Ectodermal cell (in vitro differentiated cells): ENCODE results near the gene WBP2.

Source experiments
- H3K27ac ChIP-seq: 2 replicates; pipeline ENCODE4 v1.7.0; 2013; ENCODE audit warnings: mild to moderate bottlenecking, low read depth, low read length; ENCODE audit not compliant: insufficient read depth, poor library complexity, severe bottlenecking
- H3K27me3 ChIP-seq: 2 replicates; pipeline ENCODE4 v1.7.0; 2013; ENCODE audit warnings: mild to moderate bottlenecking, low read length; ENCODE audit not compliant: insufficient read depth, control insufficient read depth, poor library complexity, severe bottlenecking
- H3K36me3 ChIP-seq: one replicate; pipeline ENCODE4 v1.7.0; 2013; ENCODE audit warnings: low read length; ENCODE audit not compliant: control insufficient read depth, insufficient read depth
- H3K4me1 ChIP-seq: one replicate; pipeline ENCODE4 v1.7.0; 2013; ENCODE audit warnings: low read length; ENCODE audit not compliant: control insufficient read depth, insufficient read depth
- H3K4me3 ChIP-seq: 2 replicates; pipeline ENCODE4 v1.7.0; 2013; ENCODE audit warnings: low read depth, low read length, control low read depth; ENCODE audit not compliant: insufficient read depth
- H3K9me3 ChIP-seq: 2 replicates; pipeline ENCODE4 v1.7.0; 2013; ENCODE audit warnings: mild to moderate bottlenecking, low read length, moderate library complexity; ENCODE audit not compliant: control insufficient read depth
- WGBS, 2 experiments: methylation state at CpG; one replicate each; pipeline ENCODE4 v1.1.7; 2013; ENCODE audit warnings: missing lambda C conversion rate in 2 of 2; 5-methylcytosine and 5-hydroxymethylcytosine counted together

Gene WBP2

DNA sequence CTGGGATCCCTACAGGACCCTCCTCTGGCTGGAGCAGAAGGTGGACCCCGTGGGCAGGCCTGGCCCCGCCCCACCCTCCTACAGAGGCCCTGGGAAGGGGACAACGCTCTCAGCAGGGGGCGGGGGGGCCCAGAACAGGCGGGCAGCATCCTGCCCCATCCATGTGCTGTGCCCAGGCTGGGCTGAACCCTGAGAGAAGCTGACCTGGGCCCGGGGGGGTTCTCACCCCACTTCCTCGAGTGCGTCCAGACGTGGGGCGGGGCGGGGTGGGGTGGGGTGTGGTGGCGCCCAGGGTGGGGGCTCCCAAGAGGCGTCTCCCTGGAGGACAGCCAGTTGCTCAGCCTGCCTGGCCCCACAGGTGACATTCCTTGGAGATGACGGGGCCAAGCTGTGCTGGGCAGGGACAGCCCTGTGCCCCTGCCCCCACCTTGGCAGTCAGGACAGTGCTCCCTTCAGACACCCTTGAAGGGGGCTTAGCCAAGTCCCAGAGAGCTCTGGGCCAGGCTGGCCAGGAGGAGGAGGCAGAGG is 10.5 kb downstream of the WBP2 start:
- WGBS, 2 experiments: 78 to 81% methylated on average over 14 of the region's 14 CpGs
- Histone ChIP-seq H3K4me3 (no peak overlapping the region), H3K27me3 (no peaks in the 10 kb centered on the region), H3K36me3 (peaks cover 9% of the 10 kb centered on the region), H3K4me1 (peaks cover 4% of the 10 kb centered on the region), H3K9me3 (no peaks in the 10 kb centered on the region), H3K27ac (no peak overlapping the region)

DNA sequence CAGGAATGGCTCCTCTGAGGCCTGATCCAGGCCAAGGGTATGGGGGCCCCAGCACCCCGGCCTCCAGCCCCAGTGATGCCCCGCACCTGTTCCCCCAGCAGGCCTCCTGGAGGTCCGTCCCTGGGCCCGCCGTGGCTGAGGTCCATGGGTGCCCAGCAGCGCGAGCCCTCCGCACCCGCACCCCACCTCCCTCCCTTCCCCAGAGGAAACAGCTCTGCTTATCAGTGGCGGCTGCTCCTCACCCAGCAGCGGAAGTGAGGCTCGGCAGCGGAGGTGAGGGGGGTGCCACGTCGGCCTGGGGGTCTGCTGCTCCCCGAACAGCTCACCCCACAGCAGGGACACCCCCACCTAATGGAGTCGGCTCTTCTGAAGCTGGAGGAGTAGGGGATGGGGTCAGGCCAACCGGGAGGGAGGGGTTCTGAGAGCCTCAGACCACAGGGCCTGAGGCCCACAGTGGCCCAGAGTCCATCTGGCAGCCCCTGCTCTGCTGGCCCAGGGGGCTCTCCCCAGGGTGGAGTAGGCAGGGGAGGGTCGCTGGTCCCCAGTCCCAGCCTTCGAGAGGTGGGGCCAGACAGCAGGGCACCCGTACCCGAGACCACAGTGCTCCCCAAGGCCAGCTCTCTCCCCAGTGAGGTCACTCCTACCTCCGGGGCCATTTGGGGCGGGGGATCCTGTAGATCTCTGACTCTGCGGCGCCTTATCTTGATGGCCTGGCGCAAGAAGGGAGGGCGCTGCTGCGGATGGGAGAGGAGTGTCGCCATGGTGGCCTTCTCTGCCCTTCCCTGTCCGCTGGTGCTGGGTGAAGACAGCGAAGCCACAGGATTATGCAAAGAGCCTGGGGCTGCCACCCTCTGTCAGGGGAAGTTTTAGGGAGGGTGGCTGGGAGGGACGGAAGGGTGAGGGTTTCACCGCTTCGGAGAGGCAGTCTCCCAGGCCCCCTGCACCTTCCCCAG is 11.3 kb downstream of the WBP2 start, which contains the start of gene UNC13D:
TSS of gene UNC13D (minus strand) at position 828 of the 953 bp plus-strand sequence. CDS start at position 761, 67 bp downstream.
- H3K36me3 ChIP-seq: peaks cover 9% of the 10 kb centered on the region
- H3K9me3 ChIP-seq: no peaks in the 10 kb centered on the region
- H3K4me3 ChIP-seq: no peak within 1 kb of the TSS
- H3K4me1 ChIP-seq: peaks cover 4% of the 10 kb centered on the region
- WGBS, 2 experiments: 91 to 93% methylated on average over 35 of the region's 35 CpGs
- H3K27ac ChIP-seq: no peak within 1 kb of the TSS
- H3K27me3 ChIP-seq: no peaks in the 10 kb centered on the region

DNA sequence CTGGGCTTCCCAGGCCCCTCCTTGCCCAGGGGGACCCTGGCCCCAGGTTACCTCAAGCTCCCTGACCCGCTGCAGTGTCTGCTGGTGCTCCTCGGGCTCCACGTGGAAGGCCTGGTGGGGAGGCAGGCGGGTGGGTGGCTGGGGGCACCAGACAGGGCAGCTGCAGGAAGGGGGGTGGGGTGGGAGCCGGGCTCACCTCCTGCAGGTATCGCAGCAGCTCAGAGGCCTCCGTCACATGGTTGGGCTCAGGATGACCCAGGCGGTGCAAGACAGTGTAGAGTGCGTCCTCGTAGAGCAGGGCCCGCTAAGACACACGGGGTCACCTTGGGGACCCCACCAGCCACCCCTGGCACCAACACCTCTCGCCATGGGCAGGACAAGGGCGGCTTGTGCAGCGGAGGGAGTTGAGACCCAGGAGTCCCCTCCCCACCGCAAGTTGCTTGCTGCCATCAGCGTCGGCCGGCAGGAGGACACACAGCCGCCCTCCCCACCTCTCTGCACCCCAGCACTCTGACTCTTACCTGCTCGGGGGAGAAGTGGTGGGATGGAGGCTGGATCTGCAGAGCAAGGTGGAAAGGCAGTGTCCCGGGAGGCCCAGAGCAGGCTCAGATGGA is 12.1 kb downstream of the WBP2 start:
- H3K27me3 ChIP-seq: no peaks in the 10 kb centered on the region
- WGBS, 2 experiments: 90 to 91% methylated on average over 22 of the region's 22 CpGs
- peaks cover 9% of the 10 kb centered on the region for H3K36me3 ChIP-seq
- no peaks in the 10 kb centered on the region for H3K9me3 ChIP-seq
- peaks cover 4% of the 10 kb centered on the region for H3K4me1 ChIP-seq
- H3K4me3 ChIP-seq: no peak overlapping the region
- no peak overlapping the region for H3K27ac ChIP-seq

DNA sequence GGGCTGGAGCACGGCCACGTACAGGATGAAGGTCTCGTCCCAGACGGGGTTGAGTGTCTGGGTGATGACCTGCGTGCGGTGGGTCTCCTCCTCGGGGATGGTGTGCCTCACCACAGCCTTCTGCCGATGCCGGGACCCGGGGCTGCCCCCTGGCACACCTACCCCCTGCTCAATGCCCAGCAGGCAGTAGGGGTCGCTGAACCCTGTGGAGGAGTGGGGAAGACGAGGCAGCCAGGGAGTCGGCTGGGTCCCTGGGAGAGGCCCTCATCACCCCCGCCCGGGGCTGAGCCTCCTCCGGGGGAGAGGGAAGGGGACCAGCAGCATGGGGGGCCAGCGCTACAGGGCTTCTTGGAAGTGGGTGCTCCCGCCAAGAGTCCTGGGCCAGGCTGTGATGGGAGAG is 12.7 kb downstream of the WBP2 start:
- H3K9me3 ChIP-seq: no peaks in the 10 kb centered on the region
- H3K36me3 ChIP-seq: peaks cover 9% of the 10 kb centered on the region
- 92 to 94% methylated on average over 18 of the region's 18 CpGs for WGBS, 2 experiments

DNA sequence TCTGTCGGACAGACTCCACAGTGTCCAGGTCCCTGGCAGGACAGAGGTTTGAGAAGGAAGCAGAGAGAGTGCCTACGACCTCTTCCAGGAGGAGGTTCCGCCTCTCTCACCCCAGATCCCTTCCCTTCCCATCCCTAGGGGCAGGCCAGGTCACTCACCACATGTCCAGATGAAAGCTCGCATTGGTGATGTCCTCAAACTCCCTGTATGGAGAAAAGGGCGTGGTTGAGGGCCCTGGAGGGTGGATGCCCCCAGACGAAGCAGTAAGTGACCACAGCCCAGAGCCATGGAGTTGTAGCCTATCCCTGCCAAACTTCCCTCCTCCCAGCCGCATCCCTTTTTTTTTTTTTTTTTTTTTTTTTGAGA is 14.4 kb downstream of the WBP2 start:
- Histone ChIP-seq H3K4me1 (peaks cover 4% of the 10 kb centered on the region), H3K36me3 (no peaks in the 10 kb centered on the region), H3K27ac (no peak overlapping the region), H3K27me3 (no peaks in the 10 kb centered on the region), H3K9me3 (no peaks in the 10 kb centered on the region), H3K4me3 (no peak overlapping the region)
- WGBS, 2 experiments: 80 to 82% methylated on average over 7 of the region's 7 CpGs

More for the DNA sequence above, 12.7 kb downstream of the WBP2 start:
- Histone ChIP-seq H3K27ac (no peak overlapping the region), H3K4me3 (no peak overlapping the region), H3K27me3 (no peaks in the 10 kb centered on the region), H3K4me1 (peaks cover 4% of the 10 kb centered on the region)

DNA sequence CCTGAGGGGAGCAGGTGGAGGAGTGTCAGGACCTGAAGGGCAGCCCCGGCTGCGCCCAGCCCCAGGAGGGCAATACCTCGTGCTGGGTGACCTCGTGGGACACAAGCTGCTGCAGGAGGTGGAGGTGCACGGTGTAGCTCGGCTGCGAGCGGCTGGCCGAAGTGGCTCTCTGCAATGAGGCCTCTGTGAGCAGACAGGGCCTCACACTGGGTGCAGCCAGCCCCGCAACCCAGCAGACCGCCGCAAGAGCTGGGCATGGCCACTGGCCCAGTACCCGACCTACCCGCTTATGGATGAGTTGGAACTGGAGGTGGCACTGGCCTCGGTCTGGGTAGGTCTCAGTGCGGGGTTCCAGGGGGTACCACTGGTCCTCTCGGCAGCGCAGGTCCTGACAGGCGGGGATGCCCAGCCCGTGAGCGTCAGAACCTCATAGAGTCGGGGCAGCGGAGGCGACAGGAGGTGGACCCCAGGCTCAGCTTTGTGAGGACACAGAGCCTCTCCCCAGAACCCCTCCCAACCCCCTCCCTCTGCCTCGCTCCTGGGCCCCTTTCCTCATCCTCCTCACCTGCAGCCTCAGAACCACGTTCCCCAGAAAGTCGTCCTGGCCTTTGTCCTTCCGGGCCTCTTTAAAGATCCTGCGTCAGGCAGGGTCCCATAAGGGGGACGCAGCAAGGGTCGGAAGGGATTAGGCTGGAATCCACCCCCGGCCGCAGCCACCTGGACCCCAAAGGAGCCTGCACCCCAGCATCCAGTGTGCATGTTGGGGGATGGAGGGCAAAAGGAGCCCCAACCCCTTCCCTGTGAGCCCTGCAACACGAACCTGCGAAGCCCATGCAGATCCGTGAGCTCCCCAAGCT is 15.0 kb downstream of the WBP2 start:
- WGBS, 2 experiments: 94 to 95% methylated on average over 36 of the region's 36 CpGs
- H3K27ac ChIP-seq: no peak overlapping the region

DNA sequence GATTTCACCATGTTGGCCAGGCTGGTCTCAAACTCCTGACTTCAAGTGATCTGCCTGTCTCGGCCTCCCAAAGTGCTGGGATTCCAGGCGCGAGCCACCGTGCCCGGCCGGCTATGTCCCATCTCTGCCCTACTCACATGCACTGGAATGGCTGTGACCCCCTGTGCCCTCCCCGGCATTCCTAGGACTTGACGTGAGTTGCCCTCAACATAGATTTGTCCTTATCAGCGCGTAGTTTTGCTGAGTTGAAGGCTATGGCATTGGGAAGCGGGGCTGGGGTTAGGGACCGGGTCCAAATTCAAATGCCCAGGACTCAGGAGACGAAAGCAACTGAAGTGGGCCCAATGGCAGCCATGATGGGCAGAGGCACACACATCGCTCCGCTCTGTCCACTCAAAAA is 16.7 kb downstream of the WBP2 start:
- no peak overlapping the region for H3K4me3 ChIP-seq
- 93 to 95% methylated on average over 15 of the region's 15 CpGs for WGBS, 2 experiments
- no peaks in the 10 kb centered on the region for H3K9me3 ChIP-seq
- no peak overlapping the region for H3K27ac ChIP-seq
- no peaks in the 10 kb centered on the region for H3K36me3 ChIP-seq
- H3K27me3 ChIP-seq: no peaks in the 10 kb centered on the region
- H3K4me1 ChIP-seq: no peaks in the 10 kb centered on the region

More for the DNA sequence above, 15.0 kb downstream of the WBP2 start:
- Histone ChIP-seq H3K9me3 (no peaks in the 10 kb centered on the region), H3K4me1 (peaks cover 4% of the 10 kb centered on the region), H3K4me3 (no peak overlapping the region), H3K27me3 (no peaks in the 10 kb centered on the region), H3K36me3 (no peaks in the 10 kb centered on the region)

DNA sequence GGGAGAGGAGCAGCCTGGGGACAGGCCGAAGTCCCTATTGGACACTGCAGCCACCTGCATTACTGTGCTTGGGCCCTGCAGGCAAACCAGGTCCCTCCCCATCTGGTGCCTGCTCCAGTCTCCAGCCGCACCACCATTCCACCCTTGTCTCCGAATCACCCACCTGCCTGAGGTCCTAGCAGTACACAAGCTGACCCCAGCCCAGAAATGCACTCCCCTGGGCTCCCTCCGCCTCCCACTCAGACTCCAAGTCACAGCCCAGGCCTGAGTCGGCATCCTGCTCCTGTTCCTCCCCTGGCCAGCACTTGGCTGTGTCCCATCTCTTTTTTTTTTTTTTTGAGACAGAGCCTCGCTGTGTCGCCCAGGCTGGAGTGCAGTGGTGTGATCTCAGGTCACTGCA is 17.2 kb downstream of the WBP2 start:
- Histone ChIP-seq H3K27me3 (no peaks in the 10 kb centered on the region), H3K4me3 (no peak overlapping the region), H3K27ac (no peak overlapping the region), H3K4me1 (peaks cover 2% of the 10 kb centered on the region), H3K36me3 (no peaks in the 10 kb centered on the region), H3K9me3 (no peaks in the 10 kb centered on the region)
- 91 to 93% methylated on average over 7 of the region's 7 CpGs for WGBS, 2 experiments

DNA sequence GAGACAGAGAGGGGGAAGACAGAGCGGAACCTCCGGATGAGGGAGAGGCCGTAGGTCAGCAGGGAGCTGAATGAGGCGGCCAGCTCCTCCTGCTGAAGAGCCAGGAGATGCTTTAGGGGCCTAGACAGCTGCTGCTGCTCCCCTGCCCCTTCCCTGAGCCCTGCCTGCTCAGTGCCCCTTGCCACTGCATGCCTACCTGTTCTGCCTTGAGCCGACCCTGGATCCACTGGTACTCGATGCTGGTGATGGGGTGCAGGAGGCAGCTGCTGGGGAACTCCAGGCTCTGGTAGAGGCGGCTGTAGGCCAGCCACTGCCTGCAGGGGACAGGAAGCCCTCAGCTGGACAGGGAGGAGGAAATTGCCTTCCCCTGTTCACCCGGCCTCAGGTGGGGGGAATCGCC is 18.5 kb downstream of the WBP2 start:
- no peak overlapping the region for H3K27ac ChIP-seq
- H3K4me1 ChIP-seq: peaks cover 6% of the 10 kb centered on the region
- H3K4me3 ChIP-seq: no peak overlapping the region
- WGBS, 2 experiments: 85 to 87% methylated on average over 9 of the region's 9 CpGs
- H3K9me3 ChIP-seq: no peaks in the 10 kb centered on the region
- no peaks in the 10 kb centered on the region for H3K36me3 ChIP-seq
- H3K27me3 ChIP-seq: no peaks in the 10 kb centered on the region
